Suprapubic skin (tissue), 4 donors: Measurements from ENCODE around the gene PTPRD.

ENCODE experiments used
- EP300 ChIP-seq: sonication (generic); formaldehyde crosslinking; IDR thresholded peaks from one replicate; pipeline ENCODE4 v1.6.1; 2017; ENCODE audit warnings: antibody characterized with exemption
- POLR2AphosphoS5 ChIP-seq, 3 donors: sonication (generic); formaldehyde crosslinking; IDR thresholded peaks; one replicate each; pipeline ENCODE4 v1.6.1; 2017; ENCODE audit warnings: antibody characterized with exemption in 3 of 3
- TF ChIP-seq, protein P1 (sequence below), 2 donors: fragments of 200-600 bp in 1 of 2; fragments of 450-650 bp in 1 of 2; sonication (generic) in 1 of 2; IDR thresholded peaks; one replicate each; pipeline ENCODE4 v1.5.1; 2016 to 2019; ENCODE audit warnings: antibody characterized with exemption in 2 of 2, mild to moderate bottlenecking in 1 of 2, moderate library complexity in 1 of 2

DNA sequence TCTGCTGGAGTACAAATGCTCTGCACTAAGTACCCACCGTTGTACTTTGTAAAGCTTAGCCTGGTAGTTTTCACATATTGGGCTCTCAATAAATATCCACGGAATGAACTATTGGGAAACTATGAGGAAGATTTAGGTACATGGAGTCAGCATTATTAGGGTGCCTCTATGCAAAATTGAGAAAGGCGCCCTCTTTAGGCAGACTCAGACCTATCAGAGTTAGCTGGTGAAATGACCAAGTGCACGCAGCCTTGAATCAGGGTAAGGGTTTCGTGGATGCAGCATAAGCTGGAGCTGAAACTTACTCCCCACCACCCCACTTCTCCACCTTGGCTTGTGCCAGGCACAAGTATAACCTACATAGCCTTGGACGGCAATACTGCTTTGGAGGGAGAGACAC, 1634.5 kb downstream of the PTPRD start:
- TF ChIP-seq, protein P1, sequence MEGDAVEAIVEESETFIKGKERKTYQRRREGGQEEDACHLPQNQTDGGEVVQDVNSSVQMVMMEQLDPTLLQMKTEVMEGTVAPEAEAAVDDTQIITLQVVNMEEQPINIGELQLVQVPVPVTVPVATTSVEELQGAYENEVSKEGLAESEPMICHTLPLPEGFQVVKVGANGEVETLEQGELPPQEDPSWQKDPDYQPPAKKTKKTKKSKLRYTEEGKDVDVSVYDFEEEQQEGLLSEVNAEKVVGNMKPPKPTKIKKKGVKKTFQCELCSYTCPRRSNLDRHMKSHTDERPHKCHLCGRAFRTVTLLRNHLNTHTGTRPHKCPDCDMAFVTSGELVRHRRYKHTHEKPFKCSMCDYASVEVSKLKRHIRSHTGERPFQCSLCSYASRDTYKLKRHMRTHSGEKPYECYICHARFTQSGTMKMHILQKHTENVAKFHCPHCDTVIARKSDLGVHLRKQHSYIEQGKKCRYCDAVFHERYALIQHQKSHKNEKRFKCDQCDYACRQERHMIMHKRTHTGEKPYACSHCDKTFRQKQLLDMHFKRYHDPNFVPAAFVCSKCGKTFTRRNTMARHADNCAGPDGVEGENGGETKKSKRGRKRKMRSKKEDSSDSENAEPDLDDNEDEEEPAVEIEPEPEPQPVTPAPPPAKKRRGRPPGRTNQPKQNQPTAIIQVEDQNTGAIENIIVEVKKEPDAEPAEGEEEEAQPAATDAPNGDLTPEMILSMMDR (IDR thresholded peaks at IDR 0.05): no peak
- no peak for TF ChIP-seq EP300
- TF ChIP-seq POLR2AphosphoS5 (IDR thresholded peaks at IDR 0.05): no peak
